HEK293 (cell line): ENCODE results near the gene PIP4K2A.

Experiments
- BCL11A ChIP-seq: fragments of 450-650 bp; formaldehyde crosslinking; IDR thresholded peaks from 2 replicates; pipeline ENCODE4 v1.5.1; 2016; ENCODE audit warnings: low read depth, missing biosample characterization, missing genetic modification characterization
- KLF10 ChIP-seq: fragments of 450-650 bp; IDR thresholded peaks from 2 replicates; pipeline ENCODE4 v1.5.1; 2018; ENCODE audit warnings: missing biosample characterization, mild to moderate bottlenecking, missing genetic modification characterization
- KLF16 ChIP-seq: fragments of 450-650 bp; formaldehyde crosslinking; IDR thresholded peaks from 2 replicates; pipeline ENCODE4 v1.5.1; 2017; ENCODE audit warnings: missing biosample characterization, missing genetic modification characterization
- KLF9 ChIP-seq: fragments of 450-650 bp; formaldehyde crosslinking; IDR thresholded peaks from 2 replicates; pipeline ENCODE4 v1.5.1; 2016; ENCODE audit warnings: missing biosample characterization, missing genetic modification characterization, low read depth
- MYNN ChIP-seq: fragments of 450-650 bp; formaldehyde crosslinking; IDR thresholded peaks from 2 replicates; pipeline ENCODE4 v1.5.1; 2016; ENCODE audit warnings: missing biosample characterization, missing genetic modification characterization, borderline replicate concordance
- SP7 ChIP-seq: fragments of 450-650 bp; formaldehyde crosslinking; IDR thresholded peaks from 2 replicates; pipeline ENCODE4 v1.5.1; 2016; ENCODE audit warnings: missing biosample characterization, missing genetic modification characterization
- TCF7L2 ChIP-seq: IDR thresholded peaks from 2 replicates; pipeline ENCODE4 v1.6.1; 2011; ENCODE audit warnings: low read depth, mild to moderate bottlenecking, inconsistent platforms, low read length, moderate library complexity, borderline replicate concordance
- ZBTB20 ChIP-seq: fragments of 450-650 bp; formaldehyde crosslinking; IDR thresholded peaks from 2 replicates; pipeline ENCODE4 v1.5.1; 2016; ENCODE audit warnings: missing biosample characterization, missing genetic modification characterization
- ZBTB48 ChIP-seq: fragments of 450-650 bp; formaldehyde crosslinking; IDR thresholded peaks from 2 replicates; pipeline ENCODE4 v1.5.1; 2016; ENCODE audit warnings: missing biosample characterization, missing genetic modification characterization
- ZBTB49 ChIP-seq: fragments of 450-650 bp; formaldehyde crosslinking; IDR thresholded peaks from 2 replicates; pipeline ENCODE4 v1.5.1; 2016; ENCODE audit warnings: missing biosample characterization, missing genetic modification characterization, low read depth
- ZFP41 ChIP-seq: fragments of 450-650 bp; formaldehyde crosslinking; IDR thresholded peaks from 2 replicates; pipeline ENCODE4 v1.5.1; 2016; ENCODE audit warnings: missing biosample characterization, missing genetic modification characterization, borderline replicate concordance
- ZNF133 ChIP-seq: fragments of 450-650 bp; formaldehyde crosslinking; IDR thresholded peaks from 2 replicates; pipeline ENCODE4 v1.5.1; 2016; ENCODE audit warnings: missing biosample characterization, missing genetic modification characterization
- ZNF138 ChIP-seq: fragments of 450-650 bp; formaldehyde crosslinking; IDR thresholded peaks from 2 replicates; pipeline ENCODE4 v1.5.1; 2016; ENCODE audit warnings: missing biosample characterization, missing genetic modification characterization, borderline replicate concordance
- ZNF140 ChIP-seq: fragments of 450-650 bp; formaldehyde crosslinking; IDR thresholded peaks from 2 replicates; pipeline ENCODE4 v1.5.1; 2016; ENCODE audit warnings: missing biosample characterization, missing genetic modification characterization
- ZNF169 ChIP-seq: fragments of 450-650 bp; formaldehyde crosslinking; IDR thresholded peaks from 2 replicates; pipeline ENCODE4 v1.5.1; 2016; ENCODE audit warnings: missing biosample characterization, missing genetic modification characterization
- ZNF18 ChIP-seq: fragments of 450-650 bp; formaldehyde crosslinking; IDR thresholded peaks from 2 replicates; pipeline ENCODE4 v1.5.1; 2016; ENCODE audit warnings: missing biosample characterization, missing genetic modification characterization
- ZNF202 ChIP-seq: fragments of 450-650 bp; formaldehyde crosslinking; IDR thresholded peaks from 2 replicates; pipeline ENCODE4 v1.5.1; 2016; ENCODE audit warnings: missing biosample characterization, missing genetic modification characterization, borderline replicate concordance
- ZNF221 ChIP-seq: fragments of 450-650 bp; formaldehyde crosslinking; IDR thresholded peaks from 2 replicates; pipeline ENCODE4 v1.5.1; 2017; ENCODE audit warnings: missing biosample characterization, missing genetic modification characterization, borderline replicate concordance
- ZNF248 ChIP-seq: fragments of 450-650 bp; formaldehyde crosslinking; IDR thresholded peaks from 2 replicates; pipeline ENCODE4 v1.5.1; 2017; ENCODE audit warnings: missing biosample characterization, missing genetic modification characterization
- ZNF292 ChIP-seq: fragments of 450-650 bp; formaldehyde crosslinking; IDR thresholded peaks from 2 replicates; pipeline ENCODE4 v1.5.1; 2016; ENCODE audit warnings: low read depth, missing biosample characterization, missing genetic modification characterization, borderline replicate concordance
- ZNF311 ChIP-seq: fragments of 450-650 bp; formaldehyde crosslinking; IDR thresholded peaks from 2 replicates; pipeline ENCODE4 v1.5.1; 2017; ENCODE audit warnings: missing biosample characterization, missing genetic modification characterization, borderline replicate concordance
- ZNF324 ChIP-seq: fragments of 450-650 bp; formaldehyde crosslinking; IDR thresholded peaks from 2 replicates; pipeline ENCODE4 v1.5.1; 2016; ENCODE audit warnings: missing biosample characterization, missing genetic modification characterization
- ZNF335 ChIP-seq: fragments of 450-650 bp; formaldehyde crosslinking; conservative IDR thresholded peaks from 2 replicates; pipeline ENCODE4 v1.5.1; 2016; ENCODE audit warnings: missing biosample characterization, missing genetic modification characterization
- ZNF350 ChIP-seq: fragments of 450-650 bp; formaldehyde crosslinking; IDR thresholded peaks from 2 replicates; pipeline ENCODE4 v1.5.0; 2017; ENCODE audit warnings: missing biosample characterization, mild to moderate bottlenecking, missing genetic modification characterization
- ZNF416 ChIP-seq: fragments of 450-650 bp; formaldehyde crosslinking; IDR thresholded peaks from 2 replicates; pipeline ENCODE4 v1.5.1; 2016; ENCODE audit warnings: missing biosample characterization, missing genetic modification characterization
- ZNF433 ChIP-seq: fragments of 450-650 bp; formaldehyde crosslinking; IDR thresholded peaks from 2 replicates; pipeline ENCODE4 v1.5.1; 2016; ENCODE audit warnings: missing biosample characterization, missing genetic modification characterization, low read depth
- ZNF521 ChIP-seq: fragments of 450-650 bp; formaldehyde crosslinking; IDR thresholded peaks from 2 replicates; pipeline ENCODE4 v1.5.1; 2017; ENCODE audit warnings: missing biosample characterization, mild to moderate bottlenecking, missing genetic modification characterization
- ZNF585B ChIP-seq: fragments of 450-650 bp; formaldehyde crosslinking; IDR thresholded peaks from 2 replicates; pipeline ENCODE4 v1.5.1; 2016; ENCODE audit warnings: missing biosample characterization, missing genetic modification characterization
- ZNF596 ChIP-seq: fragments of 450-650 bp; IDR thresholded peaks from 2 replicates; pipeline ENCODE4 v1.5.0; 2018; ENCODE audit warnings: missing biosample characterization, mild to moderate bottlenecking, missing genetic modification characterization, moderate library complexity
- ZNF623 ChIP-seq: fragments of 450-650 bp; formaldehyde crosslinking; IDR thresholded peaks from 2 replicates; pipeline ENCODE4 v1.5.1; 2016; ENCODE audit warnings: missing biosample characterization, missing genetic modification characterization
- ZNF626 ChIP-seq: fragments of 450-650 bp; sonication (Bioruptor Pico); formaldehyde crosslinking; IDR thresholded peaks from 2 replicates; pipeline ENCODE4 v1.5.1; 2018; ENCODE audit warnings: missing biosample characterization, missing genetic modification characterization, inconsistent platforms
- ZNF629 ChIP-seq: fragments of 450-650 bp; formaldehyde crosslinking; IDR thresholded peaks from 2 replicates; pipeline ENCODE4 v1.5.1; 2017; ENCODE audit warnings: missing biosample characterization, missing genetic modification characterization
- ZNF645 ChIP-seq: fragments of 450-650 bp; formaldehyde crosslinking; IDR thresholded peaks from 2 replicates; pipeline ENCODE4; 2016; ENCODE audit warnings: missing biosample characterization, missing genetic modification characterization
- ZNF660 ChIP-seq: fragments of 450-650 bp; IDR thresholded peaks from 2 replicates; pipeline ENCODE4 v1.5.1; 2018; ENCODE audit warnings: missing biosample characterization, mild to moderate bottlenecking, missing genetic modification characterization
- ZNF701 ChIP-seq: fragments of 450-650 bp; formaldehyde crosslinking; IDR thresholded peaks from 2 replicates; pipeline ENCODE4 v1.5.1; 2016; ENCODE audit warnings: missing biosample characterization, missing genetic modification characterization
- ZNF704 ChIP-seq: fragments of 450-650 bp; formaldehyde crosslinking; IDR thresholded peaks from 2 replicates; pipeline ENCODE4 v1.5.1; 2016; ENCODE audit warnings: missing biosample characterization, missing genetic modification characterization
- ZNF707 ChIP-seq: fragments of 450-650 bp; formaldehyde crosslinking; IDR thresholded peaks from 2 replicates; pipeline ENCODE4 v1.5.1; 2016; ENCODE audit warnings: missing biosample characterization, missing genetic modification characterization

Gene PIP4K2A

GRCh38 chr10:22620140-22620857, 94.1 kb downstream of the PIP4K2A start (continued):
- TF ChIP-seq ZNF18: no peak
- no peak for TF ChIP-seq KLF9 (tag by site-specific recombination)
- no peak for TF ChIP-seq KLF16 (tag by site-specific recombination)
- TF ChIP-seq ZNF596 (tag by site-specific recombination): no peak
- TF ChIP-seq ZNF221 (tag by site-specific recombination): no peak
- no peak for TF ChIP-seq BCL11A (tag by site-specific recombination)
- no peak for TF ChIP-seq ZNF292 (tag by site-specific recombination)
- TF ChIP-seq ZNF433: no peak
- no peak for TF ChIP-seq ZNF138 (tag by site-specific recombination)
- peak; percentile 45; the same call in 1 of the 2 replicates for TF ChIP-seq ZBTB20 (tag by site-specific recombination)
- TF ChIP-seq ZNF629 (tag by site-specific recombination): peak; percentile 11; the same call in 1 of the 2 replicates
- peak; percentile 25; the same call in 1 of the 2 replicates for TF ChIP-seq KLF10 (tag by site-specific recombination)
- no peak for TF ChIP-seq ZNF324 (tag by site-specific recombination)
- TF ChIP-seq ZNF248 (tag by site-specific recombination): no peak
- TF ChIP-seq ZNF202 (tag by site-specific recombination): no peak
- TF ChIP-seq ZNF701 (tag by site-specific recombination): no peak
- TF ChIP-seq ZNF704 (tag by site-specific recombination): no peak
- no peak for TF ChIP-seq TCF7L2
- peak; percentile 55; the same call in 1 of the 2 replicates for TF ChIP-seq ZBTB48 (tag by site-specific recombination)
- TF ChIP-seq ZNF660 (tag by site-specific recombination): 0 out of 2 replicates have a peak, but pooled peaks have one; percentile 35
- TF ChIP-seq ZNF521 (tag by site-specific recombination): no peak
- no peak for TF ChIP-seq ZNF311 (tag by site-specific recombination)
- no peak for TF ChIP-seq ZNF626 (tag by site-specific recombination)
- no peak for TF ChIP-seq ZNF350 (tag by site-specific recombination)
- no peak for TF ChIP-seq ZBTB49
- no peak for TF ChIP-seq ZNF707
- TF ChIP-seq ZNF623 (tag by site-specific recombination): 0 out of 2 replicates have a peak, but pooled peaks have one; percentile 13
- TF ChIP-seq ZNF335 (tag by site-specific recombination): peak; percentile 12
- TF ChIP-seq ZNF169 (tag by site-specific recombination): no peak
- TF ChIP-seq ZNF133 (tag by site-specific recombination): no peak
- no peak for TF ChIP-seq MYNN
- TF ChIP-seq ZNF140 (tag by site-specific recombination): no peak
- no peak for TF ChIP-seq ZNF416 (tag by site-specific recombination)
- TF ChIP-seq SP7 (tag by site-specific recombination): no peak
- TF ChIP-seq ZFP41: no peak
- no peak for TF ChIP-seq ZNF585B (tag by site-specific recombination)
- no peak for TF ChIP-seq ZNF645 (tag by site-specific recombination)
